Stimulated activated CD4-positive, alpha-beta T cell treated with anti-CD3 and anti-CD28 coated beads, Interleukin-12 subunit alpha, Interleukin-12 subunit beta, amount 100 ng/mL, for 4 hours (primary cell): Measurements from ENCODE around the gene PRR5.
"Not testable (repeated sequence)": the region's sequence is repeated elsewhere in the genome, so short reads cannot be mapped to it uniquely, and the experiment has no call there.

Experiments
- DNase-seq: peaks from one replicate; pipeline ENCODE4 v3.0.0-alpha.2; 2020

PRR5 gene

DNA sequence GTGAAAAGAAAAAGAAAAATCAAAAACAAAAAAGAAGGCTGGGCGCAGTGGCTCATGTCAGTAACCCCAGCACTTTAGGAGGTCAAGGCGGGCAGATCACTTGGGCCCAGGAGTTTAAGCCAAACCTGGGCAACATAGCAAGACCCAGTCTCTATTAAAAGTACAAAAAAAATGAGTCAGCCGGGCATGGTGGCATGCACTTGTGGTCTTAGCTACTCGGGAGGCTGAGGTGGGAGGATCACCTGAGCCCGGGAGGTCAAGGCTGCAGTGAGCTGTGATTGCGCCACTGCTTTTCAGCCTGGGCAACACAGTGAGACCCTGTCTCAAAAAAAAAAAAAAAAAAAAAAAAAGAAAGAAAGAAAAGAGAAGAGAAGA is 26.0 kb upstream of the PRR5 start:
- DNase-seq = not testable (repeated sequence)

DNA sequence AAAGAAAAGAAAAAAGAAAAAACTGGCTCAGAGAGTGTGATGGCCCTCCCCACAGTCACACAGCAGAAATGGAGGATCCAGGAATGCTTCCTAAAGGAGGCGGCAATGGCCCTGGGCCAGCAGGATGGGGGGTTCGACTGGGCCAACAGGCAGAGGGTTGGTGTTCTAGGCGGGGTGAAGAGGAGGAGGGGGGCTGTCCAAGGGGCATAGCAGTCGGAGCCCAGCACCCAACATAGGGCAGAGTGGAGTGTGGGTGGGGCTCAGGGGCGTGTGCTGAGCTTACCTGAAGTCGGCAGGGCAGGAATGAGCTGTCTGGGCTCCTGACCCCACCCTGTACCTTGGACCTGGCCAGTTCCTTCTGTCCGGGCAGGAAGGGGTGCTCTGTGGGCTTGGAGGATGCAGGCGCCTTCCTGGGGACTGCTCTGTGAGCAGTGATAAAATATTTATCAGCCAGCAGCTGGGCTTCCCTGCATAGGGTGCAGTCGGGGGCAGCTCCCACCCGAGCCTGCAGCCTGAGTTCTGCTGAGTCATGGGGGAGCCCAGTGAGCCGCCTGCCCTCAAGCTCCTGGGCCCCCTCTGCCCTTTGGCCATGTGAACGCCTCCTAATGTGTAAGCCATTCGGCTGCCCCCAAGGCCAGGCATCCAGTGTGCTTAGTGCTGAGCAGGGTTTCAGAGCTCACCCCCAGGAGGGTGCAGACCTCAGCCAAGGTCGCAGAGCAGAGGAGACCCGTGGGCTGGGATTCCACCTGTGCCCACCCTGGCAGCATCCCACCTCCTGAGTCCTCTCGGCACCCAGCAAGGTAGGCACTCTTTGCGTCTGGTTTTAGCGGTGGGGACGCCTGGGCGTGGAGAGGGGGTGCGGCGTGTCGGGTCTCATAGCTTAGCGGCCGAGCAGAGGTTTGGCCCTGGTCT is 25.3 kb upstream of the PRR5 start:
- DNase-seq = no peak

DNA sequence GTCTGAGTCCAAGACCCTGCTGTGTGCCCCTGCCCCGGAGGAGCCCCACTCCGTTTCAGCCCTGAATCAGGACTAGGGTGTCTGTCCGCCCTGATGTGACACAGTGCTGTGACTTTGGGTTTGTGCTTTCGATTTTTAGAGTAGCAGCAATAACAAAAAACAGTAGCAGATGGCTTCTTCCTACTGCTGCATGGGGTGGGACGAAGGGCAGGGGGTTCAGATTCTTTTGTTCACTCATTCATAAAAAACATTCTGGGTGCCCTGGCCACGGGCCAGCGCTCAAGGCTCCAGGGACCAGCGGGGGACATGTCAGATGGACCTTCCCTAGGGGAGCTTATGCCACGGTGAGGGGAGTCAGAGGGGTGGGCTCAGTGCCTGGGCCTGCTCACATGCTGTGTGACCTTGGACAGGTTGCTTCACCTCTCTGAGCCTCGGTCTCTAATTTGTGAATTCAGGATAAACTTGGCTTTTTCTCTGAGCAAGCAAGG is 24.6 kb upstream of the PRR5 start:
- no peak for DNase-seq

DNA sequence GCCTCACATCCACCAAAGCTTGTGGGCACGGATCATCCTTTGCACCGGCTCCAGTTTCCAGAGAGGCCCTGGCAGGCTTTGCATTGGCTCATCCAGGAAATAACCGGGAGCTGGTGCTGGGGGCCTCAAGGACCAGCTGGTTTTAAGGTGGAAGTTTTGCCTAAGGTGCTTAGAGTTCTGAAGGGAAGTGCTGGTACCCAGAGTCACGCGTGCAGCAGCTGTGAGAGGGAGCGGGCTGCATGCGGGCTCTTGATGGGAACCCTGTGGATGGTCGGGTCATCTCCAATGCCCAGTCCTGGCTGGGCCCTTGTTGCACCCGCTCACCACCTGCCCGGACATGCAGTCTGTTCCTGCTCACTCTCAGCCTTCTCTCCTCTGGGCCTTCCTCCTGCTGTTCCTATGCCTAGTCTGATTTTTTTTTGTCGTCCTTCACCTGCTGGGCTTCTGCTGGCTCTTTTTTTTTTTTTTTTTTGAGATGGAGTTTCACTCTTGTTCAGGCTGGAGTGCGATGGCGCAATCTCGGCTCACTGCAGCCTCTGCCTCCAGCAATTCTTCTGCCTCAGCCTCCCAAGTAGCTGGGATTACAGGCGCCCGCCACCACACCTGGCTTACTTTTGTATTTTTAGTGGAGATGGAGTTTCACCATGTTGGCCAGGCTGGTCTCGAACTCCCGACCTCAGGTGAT is 24.0 kb upstream of the PRR5 start:
- no peak for DNase-seq

DNA sequence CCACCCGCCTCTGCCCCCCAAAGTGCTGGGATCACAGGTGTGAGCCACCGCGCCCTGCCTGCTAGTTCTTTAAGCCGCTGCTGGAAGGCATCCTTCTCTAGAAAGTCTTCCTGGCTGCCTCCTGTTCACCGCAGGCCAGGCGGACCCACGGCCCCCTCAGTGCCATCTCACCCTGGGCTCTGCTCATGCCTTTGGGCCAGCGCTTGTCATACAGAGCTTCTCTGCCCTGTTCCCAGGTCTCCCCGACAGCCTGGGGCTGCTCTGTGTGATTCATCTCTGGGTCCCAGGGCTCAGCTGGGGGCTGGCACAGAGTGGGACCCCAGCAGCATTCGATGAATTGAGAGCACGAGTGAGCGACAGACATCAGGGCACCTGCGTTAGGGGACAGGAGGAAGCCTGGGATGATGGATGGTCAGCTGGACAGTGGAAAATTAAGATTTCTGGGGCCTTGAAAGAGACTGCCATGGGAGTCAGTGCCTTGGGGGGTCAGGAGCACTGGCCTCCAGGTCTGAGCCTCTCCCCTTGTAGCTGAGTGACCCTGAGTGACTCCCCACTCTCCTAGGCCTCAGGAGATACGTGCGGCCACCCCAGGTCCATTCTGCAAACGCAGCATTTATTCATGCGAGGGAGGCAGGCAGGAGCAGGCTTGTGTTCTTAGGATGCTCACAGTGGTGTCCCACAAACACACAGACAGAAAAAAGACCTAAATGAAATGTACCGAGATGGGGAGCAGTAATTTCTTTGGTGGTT is 23.3 kb upstream of the PRR5 start:
- DNase-seq = no peak

DNA sequence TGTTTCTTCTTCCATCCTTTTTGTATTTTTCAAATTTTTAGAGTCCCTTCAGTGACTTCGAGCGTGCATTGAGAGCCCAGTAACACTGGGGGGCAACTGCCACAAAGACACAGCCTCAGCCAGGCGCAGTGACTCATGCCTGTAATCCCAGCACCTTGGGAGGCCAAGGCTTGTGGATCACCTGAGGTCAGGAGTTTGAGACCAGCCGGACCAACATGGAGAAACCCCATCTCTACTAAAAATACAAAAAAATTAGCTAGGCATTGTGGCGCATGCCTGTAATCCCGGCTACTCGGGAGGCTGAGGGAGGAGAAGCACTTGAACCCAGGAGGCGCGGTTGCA is 22.7 kb upstream of the PRR5 start:
- DNase-seq = not testable (repeated sequence)

DNA sequence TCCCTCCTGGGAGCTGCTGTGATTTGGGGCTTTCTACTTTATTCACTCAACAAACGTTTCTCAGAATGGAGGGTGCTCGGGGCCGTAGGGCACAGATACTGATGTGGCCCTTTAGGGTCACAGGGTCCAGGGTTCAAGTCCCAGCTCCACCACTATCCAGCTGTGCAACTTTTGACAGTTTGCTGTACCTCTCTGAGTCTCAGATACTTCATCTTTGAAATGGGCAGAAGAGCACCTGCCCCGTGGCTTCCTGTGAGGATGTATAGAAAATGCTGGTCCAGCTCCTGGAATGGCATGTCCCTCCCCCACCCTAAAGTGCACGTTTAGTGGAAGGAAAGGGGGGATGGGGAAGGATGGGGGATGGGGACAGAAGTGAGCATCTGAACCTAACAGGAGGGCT is 21.9 kb upstream of the PRR5 start:
- DNase-seq = no peak

DNA sequence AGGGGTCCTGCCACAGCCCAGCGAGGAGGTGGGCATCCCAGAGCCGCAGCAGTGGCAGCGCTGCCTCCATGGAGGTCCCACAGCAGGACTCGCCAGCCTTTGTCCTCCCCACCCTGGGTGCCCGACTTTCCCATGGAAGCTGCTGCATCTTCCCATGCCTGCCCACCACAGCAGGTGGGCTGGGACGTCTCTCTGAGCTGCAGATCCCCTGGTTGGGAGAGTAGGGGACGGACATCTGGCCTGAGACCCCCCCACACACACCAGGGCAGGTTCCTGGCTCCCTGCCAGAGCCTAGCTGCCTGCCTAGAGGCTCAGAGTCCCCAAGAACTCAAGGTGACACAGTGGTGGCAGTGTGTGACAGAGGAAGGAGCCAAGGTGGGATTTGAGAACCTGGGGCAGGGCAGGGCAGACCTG is 21.5 kb upstream of the PRR5 start:
- no peak for DNase-seq

DNA sequence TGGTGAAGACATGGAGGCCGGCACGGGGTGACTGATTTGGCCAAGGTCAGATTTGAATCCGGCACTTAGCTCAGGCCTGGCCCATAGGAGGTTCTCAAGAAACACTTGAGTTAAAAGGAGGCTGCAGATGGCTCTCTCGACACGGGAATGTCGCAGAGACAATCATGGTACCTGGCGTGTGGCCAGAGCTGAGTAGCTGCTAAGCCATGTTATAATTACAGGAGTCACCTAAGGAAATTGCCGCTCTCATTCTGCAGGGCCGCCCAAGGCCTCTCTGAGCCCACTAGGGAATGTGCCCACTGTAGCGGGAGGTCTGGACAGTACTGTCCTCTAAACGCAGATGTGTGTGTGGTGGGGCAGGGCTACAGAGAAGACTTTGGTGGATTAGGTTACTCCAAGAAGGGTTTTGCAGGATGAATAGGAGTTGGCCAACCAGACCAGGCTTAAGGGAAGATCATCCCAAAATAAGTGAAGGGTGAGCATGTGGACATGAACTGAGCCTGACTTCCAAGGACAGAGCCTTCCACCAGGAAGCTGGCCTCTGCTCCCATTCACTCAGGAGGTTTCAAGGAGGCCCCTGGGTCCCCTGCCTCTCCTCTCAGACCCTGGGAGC is 19.3 kb upstream of the PRR5 start:
- DNase-seq = no peak

DNA sequence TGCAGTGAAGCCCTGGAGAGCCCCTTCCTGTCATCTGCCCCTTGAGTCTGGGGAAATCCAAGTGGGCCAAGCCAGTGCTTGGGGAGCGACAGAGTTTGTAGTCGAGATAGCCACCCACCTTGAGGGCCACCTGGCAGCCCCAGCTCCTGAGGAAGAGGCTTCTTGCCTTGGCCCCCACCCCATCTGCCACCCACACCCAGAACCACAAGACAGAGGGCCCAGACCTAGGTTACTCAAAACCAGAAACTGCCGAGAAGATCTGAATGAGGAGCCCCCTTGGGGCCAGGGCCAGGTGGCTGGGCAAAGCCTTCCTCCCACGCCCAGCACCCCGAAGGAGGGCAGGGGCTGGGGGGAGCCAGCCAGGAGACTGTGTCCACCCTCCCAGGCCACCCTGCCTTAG is 18.8 kb upstream of the PRR5 start:
- DNase-seq = no peak

DNA sequence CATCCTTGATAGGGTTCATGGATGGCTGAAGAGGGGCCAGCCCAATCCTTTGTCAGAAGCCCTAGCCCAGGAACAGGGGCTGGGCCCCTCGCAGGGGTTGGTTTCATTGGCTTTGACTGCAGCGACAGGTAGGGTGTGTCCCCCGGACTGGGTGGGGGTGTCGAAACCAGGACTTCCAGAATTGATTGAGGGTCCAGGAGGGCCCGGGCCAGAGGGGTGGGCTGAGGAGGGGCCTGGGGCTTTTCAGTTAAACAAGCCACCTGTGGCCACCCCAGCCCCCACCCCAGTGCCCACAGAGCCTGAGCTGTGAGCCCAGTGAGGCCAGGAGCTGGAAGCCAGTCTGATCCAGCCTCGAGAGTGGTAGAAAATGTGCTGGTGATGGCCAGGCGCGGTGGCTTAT is 18.1 kb upstream of the PRR5 start:
- no peak for DNase-seq

DNA sequence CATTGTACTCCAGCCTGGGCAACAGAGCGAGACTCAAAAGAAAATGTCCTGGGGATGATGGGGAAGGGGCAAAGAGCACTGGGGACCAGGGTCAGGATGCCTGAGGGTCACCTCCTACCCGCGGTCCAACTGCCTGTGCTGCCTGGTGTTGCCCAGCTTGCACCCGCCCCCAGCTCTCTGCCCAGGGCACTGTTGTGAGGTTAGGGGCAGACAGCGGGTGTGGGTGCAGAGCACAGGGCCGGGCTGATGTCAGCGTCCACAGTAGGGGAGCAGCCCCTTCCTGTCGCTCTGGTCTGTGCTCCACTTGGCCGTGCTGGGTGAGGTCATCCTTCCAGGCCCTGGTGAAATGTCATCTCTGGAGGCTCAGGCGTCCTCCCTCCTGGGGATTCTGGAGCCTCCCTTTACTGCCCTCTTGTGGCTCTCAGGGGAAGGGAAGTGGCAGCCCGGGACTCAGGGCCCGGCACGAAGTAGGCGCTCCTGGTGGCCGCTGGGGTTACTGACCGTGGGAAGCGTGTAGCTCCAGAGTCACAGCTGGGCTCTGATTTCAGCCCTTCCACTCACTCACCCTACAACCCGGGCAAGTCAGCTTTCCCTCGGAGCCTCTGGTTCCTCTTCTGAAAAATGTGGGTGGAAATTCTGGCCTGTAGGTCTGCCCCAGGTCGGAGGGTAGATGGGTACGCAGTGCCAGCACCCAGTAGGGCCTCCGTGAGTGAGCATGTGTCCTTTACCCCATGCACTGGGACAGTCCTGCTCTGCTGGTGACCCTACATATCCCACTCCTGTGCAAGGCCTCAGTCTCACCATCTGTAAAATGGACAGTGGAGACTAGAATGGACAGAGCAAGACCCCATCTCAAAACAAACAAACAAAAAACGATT is 17.3 kb upstream of the PRR5 start:
- DNase-seq = peak; percentile 69

DNA sequence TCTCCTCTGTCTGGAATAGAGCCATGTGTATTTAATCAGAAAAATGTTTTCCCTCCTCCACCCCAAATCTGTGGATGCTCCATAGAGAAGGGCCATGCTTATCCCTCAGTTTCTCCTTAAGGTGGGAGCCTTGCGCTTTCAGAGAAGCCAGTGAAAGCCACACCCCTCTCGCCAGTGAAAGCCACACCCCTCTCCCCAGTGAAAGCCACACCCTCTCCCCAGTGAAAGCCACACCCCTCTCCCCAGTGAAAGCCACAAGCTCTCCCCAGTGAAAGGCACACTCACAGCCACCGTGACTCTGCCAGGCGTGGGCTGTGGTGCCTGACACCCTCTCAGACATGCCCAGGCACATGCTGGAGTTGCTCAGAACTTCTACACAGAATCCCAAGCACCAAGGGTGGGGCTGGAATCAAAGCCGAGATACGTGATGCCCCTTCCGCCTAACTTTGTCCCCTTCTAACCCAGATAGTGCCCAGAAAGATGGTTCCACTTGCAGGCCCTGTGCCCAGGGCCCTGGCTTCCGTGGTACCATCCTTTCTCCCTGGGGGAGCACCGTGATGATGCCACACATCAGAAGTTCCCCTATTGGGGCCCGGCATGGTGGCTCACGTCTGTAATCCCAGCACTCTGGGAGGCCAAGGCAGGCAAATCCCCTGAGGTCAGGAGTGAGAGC is 16.5 kb upstream of the PRR5 start:
- DNase-seq = peak; percentile 76

DNA sequence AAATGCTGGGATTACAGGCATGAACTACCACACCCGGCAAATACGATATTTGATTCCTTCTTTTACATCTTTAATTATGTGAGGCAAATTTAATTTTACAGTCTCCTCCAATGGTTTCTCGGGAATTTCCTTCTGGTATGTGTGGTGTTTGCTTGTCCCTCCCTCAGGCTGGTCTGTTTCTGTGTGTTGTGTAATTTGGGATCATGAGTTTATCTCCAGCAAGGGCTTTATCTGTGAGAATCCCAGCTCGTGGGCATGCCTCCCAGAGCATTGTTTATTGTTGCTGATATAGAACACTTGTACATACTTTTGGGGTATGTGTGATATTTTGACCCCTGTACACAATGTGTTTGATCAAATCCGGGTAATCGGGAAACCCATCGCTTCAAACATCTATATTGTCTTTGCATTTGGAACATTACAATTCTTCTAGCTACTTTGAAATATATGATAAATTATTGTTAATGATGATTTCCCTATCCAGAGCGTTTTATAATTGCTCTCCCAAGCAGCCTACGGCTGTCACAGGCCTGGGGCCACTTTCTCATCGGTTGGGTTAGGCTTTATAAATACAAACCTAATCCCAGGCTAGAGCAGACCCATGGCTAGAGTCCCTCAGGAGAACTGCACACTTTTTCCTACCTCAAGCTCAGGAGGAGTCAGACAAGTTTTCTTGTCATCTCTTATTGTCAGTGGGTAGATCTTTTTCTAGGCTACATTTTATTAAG is 15.0 kb upstream of the PRR5 start:
- DNase-seq = no peak

DNA sequence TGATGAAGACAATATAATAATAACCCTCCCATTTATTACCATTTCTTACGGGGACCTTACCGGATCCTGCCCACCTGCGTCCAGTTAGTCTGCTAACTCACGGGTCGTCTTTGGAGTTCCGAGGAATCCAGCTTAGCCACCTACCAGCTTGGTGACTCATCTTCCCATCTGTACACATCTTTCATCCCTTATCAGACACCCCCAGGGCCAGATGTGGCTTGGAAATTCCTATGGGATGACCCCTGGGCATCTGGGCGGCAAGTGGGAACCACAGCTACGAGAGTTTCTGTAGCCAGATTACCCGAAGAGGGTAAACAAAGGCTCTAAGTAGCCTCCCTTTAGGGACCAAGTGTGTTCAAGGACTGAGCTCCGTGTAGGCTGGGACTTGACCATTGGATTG is 12.8 kb upstream of the PRR5 start:
- DNase-seq = no peak

DNA sequence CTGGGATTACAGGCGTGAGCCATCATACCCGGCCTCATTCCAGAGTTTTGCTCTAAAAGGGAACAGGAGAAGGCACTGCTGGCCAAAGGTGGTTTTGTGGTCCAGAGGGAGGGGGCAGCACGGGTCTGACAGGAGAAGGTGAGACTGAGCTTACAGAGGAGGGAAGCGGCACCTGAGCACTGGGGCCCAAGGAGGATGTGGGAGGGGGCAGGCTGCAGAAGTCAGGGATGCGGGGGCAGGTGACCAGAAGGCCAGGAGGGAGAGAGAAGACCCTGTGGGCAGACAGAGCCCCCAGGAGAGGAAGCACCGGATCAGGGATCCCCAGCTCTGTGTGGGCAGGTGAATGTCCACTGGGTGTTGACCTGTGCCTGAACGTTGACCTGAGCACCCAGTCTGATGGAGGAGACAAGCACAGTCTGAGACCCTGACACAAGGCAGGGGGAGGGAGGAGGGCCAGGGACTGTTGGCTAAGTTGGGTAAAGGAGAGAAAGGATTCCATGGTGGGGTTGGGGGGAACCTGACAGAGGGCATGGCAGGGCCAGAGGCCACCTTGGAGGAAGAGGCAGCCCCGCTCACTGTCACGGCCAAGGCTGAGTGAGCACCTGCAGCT is 12.0 kb upstream of the PRR5 start:
- DNase-seq = no peak

DNA sequence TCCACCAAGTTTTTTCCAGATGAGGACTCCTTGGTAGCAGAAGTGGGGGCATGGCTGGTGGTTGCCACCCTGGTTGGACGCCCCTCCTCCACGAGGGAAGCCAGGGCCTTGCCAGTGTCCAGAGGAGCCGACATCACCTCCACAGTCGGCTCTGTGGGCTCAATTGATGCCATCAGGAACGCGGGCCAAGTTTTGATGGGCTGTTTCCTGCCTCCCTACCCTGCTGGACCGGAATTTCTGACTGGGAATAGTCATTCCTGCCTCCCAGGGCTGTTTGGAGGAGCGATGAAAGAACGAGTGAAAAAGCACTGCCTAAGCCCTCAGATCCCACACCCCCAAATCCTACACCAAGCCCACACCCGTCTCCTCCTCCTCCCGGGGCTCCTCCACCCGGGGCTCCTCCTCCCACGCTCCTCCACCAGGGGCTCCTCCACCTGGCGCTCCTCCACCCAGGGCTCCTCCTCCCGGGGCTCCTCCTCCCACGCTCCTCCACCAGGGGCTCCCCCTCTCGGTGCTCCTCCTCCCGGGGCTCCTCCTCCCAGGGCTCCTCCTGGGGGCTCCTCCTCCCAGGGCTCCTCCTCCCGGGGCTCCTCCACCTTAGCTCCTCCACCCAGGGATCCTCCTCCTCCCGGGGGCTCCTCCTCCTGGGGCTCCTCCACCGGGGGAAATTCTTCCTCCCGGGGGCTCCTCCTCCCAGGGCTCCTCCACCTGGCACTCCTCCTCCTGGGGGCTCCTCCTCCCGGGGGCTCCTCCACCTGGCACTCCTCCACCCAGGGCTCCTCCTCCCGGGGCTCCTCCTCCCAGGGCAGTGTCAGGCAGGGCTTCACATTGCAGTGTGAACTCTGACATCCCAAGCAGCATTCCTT is 10.0 kb upstream of the PRR5 start:
- DNase-seq = no peak

DNA sequence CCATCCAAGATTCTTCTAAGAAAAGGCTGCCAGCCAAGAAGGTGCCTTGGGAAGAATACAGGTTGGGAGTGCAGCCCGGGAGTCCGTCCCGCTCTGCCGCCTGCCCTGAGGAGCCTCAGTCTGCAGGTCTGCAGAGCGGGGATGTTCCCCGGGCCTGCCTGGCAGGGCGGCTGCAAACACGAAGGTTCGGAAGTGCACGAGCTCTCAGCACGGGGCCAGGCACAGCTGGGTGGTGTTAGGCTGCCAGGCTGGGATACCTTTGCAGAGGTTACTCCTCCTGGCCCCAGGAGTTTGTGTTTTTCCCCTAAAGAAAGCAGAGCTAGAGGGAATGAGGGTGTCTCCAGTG is 9.4 kb upstream of the PRR5 start:
- no peak for DNase-seq

DNA sequence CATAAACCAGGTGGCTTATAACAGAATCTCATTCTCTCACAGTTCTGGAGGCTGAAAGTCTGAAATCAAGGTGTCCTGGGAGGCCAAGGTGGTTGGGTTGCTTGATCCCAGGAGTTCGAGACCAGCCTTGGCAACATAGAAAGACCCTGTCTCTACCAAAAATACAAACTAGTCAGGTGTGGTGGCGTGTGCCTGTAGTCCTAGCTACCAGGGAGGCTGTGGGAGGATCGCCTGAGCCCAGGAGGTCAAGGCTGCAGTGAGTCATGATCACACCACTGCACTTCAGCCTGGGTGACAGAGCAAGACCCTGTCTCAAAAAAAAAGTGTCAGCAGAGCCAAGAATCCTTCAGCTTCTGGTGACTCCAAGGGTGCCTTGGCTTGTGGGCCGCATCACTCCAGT is 8.9 kb upstream of the PRR5 start:
- no peak for DNase-seq

DNA sequence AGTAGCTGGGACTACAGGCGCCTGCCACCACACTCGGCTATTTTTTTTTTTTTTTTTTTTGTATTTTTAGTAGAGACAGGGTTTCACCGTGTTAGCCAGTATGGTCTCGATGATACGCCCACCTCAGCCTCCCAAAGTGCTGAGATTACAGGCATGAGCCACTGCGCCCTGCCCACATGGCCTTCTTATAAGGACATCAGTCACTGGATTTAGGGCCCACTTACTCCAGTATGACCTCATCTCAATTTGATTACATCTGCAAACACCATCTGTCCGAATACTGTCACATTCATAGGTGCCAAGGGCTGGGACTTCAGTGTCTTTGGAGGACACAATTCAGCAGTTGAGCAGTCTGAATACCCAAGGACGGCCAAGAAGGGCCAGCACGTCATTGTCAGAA is 8.2 kb upstream of the PRR5 start:
- no peak for DNase-seq
